ENCODE data around the gene IFNA10.

IFNA10 gene

GRCh38 chr9:21160178-21160577 lies 46.8 kb downstream of the IFNA10 start:
- peaks cover 8% of the 10 kb centered on the region for H3K9me3 Mint-ChIP-seq
- H3K36me3 Mint-ChIP-seq (ENCODE audit: low read depth): no peaks in the 10 kb centered on the region
- H3K27ac Mint-ChIP-seq: no peak overlapping the region
- DNase-seq (peak; percentile 11), ATAC-seq (peak; percentile 78)
- no peak overlapping the region for H3K4me3 Mint-ChIP-seq
- no peaks in the 10 kb centered on the region for H3K27me3 Mint-ChIP-seq
- peaks cover 28% of the 10 kb centered on the region for H3K4me1 Mint-ChIP-seq

All from activated naive CD8-positive, alpha-beta T cell treated with anti-CD3 and anti-CD28 coated beads, Interleukin-2, amount 50 U/mL, for 24 hours (primary cell).